ENCODE measurements around the gene FER1L5.

The FER1L5 gene

GRCh38 chr2:96683972-96684820 lies 41.6 kb downstream of the FER1L5 start:
- FAIRE-seq (no peak), DNase-seq (ENCODE audit: insufficient read length) (no peak)
- no peak for TF ChIP-seq POLR2A (IDR thresholded peaks at IDR 0.05; ENCODE audit: low read depth, low read length)
- no peak for TF ChIP-seq POLR2AphosphoS5 (IDR thresholded peaks at IDR 0.05; ENCODE audit: low read depth, low read length)
- no peak for TF ChIP-seq TAF1 (IDR thresholded peaks at IDR 0.05; ENCODE audit: borderline replicate concordance, low read depth, low read length)

- FAIRE-seq (no peak), DNase-seq (ENCODE audit: insufficient read length) (no peak)
- no peak for TF ChIP-seq POLR2AphosphoS5 (IDR thresholded peaks at IDR 0.05; ENCODE audit: low read depth, low read length)
- no peak for TF ChIP-seq TAF1 (IDR thresholded peaks at IDR 0.05; ENCODE audit: borderline replicate concordance, low read depth, low read length)
- no peak for TF ChIP-seq POLR2A (IDR thresholded peaks at IDR 0.05; ENCODE audit: low read depth, low read length)
Measured at GRCh38 chr2:96684883-96685576, 42.5 kb downstream of the FER1L5 start.

GRCh38 chr2:96685577-96686459 lies 43.3 kb downstream of the FER1L5 start:
- TF ChIP-seq POLR2A (IDR thresholded peaks at IDR 0.05; ENCODE audit: low read depth, low read length), result no peak
- TF ChIP-seq POLR2AphosphoS5 (IDR thresholded peaks at IDR 0.05; ENCODE audit: low read depth, low read length), result no peak
- TF ChIP-seq TAF1 (IDR thresholded peaks at IDR 0.05; ENCODE audit: borderline replicate concordance, low read depth, low read length), result no peak
- FAIRE-seq (no peak), DNase-seq (ENCODE audit: insufficient read length) (no peak)

- DNase-seq (ENCODE audit: insufficient read length) (no peak), FAIRE-seq (no peak)
- TF ChIP-seq POLR2AphosphoS5 (IDR thresholded peaks at IDR 0.05; ENCODE audit: low read depth, low read length) (no peak), POLR2A (IDR thresholded peaks at IDR 0.05; ENCODE audit: low read depth, low read length) (no peak), TAF1 (IDR thresholded peaks at IDR 0.05; ENCODE audit: borderline replicate concordance, low read depth, low read length) (no peak)
Measured at GRCh38 chr2:96687266-96687665, 44.7 kb downstream of the FER1L5 start.

- DNase-seq (ENCODE audit: insufficient read length), result no peak
- no peak for FAIRE-seq
- TF ChIP-seq POLR2A (IDR thresholded peaks at IDR 0.05; ENCODE audit: low read depth, low read length) (no peak), POLR2AphosphoS5 (IDR thresholded peaks at IDR 0.05; ENCODE audit: low read depth, low read length) (no peak), TAF1 (IDR thresholded peaks at IDR 0.05; ENCODE audit: borderline replicate concordance, low read depth, low read length) (no peak)
Measured at GRCh38 chr2:96687711-96688640, 45.4 kb downstream of the FER1L5 start.

GRCh38 chr2:96688649-96689430 lies 46.3 kb downstream of the FER1L5 start:
- TF ChIP-seq POLR2AphosphoS5 (IDR thresholded peaks at IDR 0.05; ENCODE audit: low read depth, low read length) (no peak), POLR2A (IDR thresholded peaks at IDR 0.05; ENCODE audit: low read depth, low read length) (no peak), TAF1 (IDR thresholded peaks at IDR 0.05; ENCODE audit: borderline replicate concordance, low read depth, low read length) (no peak)
- no peak for FAIRE-seq
- no peak for DNase-seq (ENCODE audit: insufficient read length)

GRCh38 chr2:96689431-96689991 lies 46.9 kb downstream of the FER1L5 start:
- DNase-seq (ENCODE audit: insufficient read length) (no peak), FAIRE-seq (no peak)
- no peak for TF ChIP-seq POLR2A (IDR thresholded peaks at IDR 0.05; ENCODE audit: low read depth, low read length)
- TF ChIP-seq TAF1 (IDR thresholded peaks at IDR 0.05; ENCODE audit: borderline replicate concordance, low read depth, low read length), result no peak
- no peak for TF ChIP-seq POLR2AphosphoS5 (IDR thresholded peaks at IDR 0.05; ENCODE audit: low read depth, low read length)

- TF ChIP-seq POLR2A (IDR thresholded peaks at IDR 0.05; ENCODE audit: low read depth, low read length), result no peak
- no peak for TF ChIP-seq POLR2AphosphoS5 (IDR thresholded peaks at IDR 0.05; ENCODE audit: low read depth, low read length)
- TF ChIP-seq TAF1 (IDR thresholded peaks at IDR 0.05; ENCODE audit: borderline replicate concordance, low read depth, low read length), result no peak
- DNase-seq (ENCODE audit: insufficient read length) (no peak), FAIRE-seq (no peak)
Measured at GRCh38 chr2:96690306-96691021, 47.9 kb downstream of the FER1L5 start.

- no peak for DNase-seq (ENCODE audit: insufficient read length)
- FAIRE-seq, result no peak
- no peak for TF ChIP-seq POLR2AphosphoS5 (IDR thresholded peaks at IDR 0.05; ENCODE audit: low read depth, low read length)
- TF ChIP-seq TAF1 (IDR thresholded peaks at IDR 0.05; ENCODE audit: borderline replicate concordance, low read depth, low read length), result no peak
- TF ChIP-seq POLR2A (IDR thresholded peaks at IDR 0.05; ENCODE audit: low read depth, low read length), result no peak
Measured at GRCh38 chr2:96691022-96691612, 48.6 kb downstream of the FER1L5 start.
